Measurements from ENCODE around the gene EVA1A. TPM values are rescaled to one million over a fixed set of nuclear protein-coding genes. Genes with fewer than 3 reads are reported as not detected.

Gene EVA1A
- polyA plus RNA-seq, 1 donor (not counting 4 experiments of a cell fraction or from before 2014, with no cell fraction given) = 11.5 TPM

DNA sequence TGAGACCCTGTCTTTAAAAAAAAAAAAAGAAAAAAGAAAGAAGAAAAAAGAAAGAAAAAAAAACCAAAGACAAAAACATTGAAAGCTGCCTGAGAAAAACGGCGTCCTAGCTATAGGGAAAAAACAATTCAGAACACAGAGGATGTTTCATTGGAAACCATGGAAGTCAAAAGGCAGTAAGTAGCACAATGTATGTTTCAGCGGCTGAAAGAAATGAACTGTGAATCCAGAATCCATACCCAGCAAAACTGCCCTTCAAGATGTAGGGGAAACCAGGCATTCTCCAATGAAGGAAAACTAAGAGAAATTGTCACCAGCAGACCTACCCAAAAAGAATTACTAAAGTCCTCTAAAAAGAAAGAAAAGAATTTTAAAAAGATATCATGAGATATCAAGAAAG, 27.6 kb downstream of the EVA1A start:
- Histone ChIP-seq H3K9me3 (ENCODE audit: control insufficient read depth, low read depth, low read length) (no peaks in the 10 kb centered on the region), H3K9me1 (ENCODE audit: control insufficient read depth, extremely low read depth, insufficient read depth, low read length) (no peaks in the 10 kb centered on the region), H3K79me2 (ENCODE audit: control insufficient read depth, insufficient read depth, low read length) (peaks cover 15% of the 10 kb centered on the region), H3K4me2 (ENCODE audit: control insufficient read depth, extremely low read depth, insufficient read depth, low read depth, low read length) (no peak overlapping the region), H4K20me1 (ENCODE audit: control insufficient read depth, extremely low read depth, insufficient read depth, low read length) (peaks cover 4% of the 10 kb centered on the region), H3K27ac (ENCODE audit: control insufficient read depth, insufficient read depth, low read length) (no peak overlapping the region), H3K4me1 (ENCODE audit: control insufficient read depth, extremely low read depth, insufficient read depth, low read length) (peaks cover 7% of the 10 kb centered on the region), H3K27me3 (ENCODE audit: control insufficient read depth, extremely low read depth, insufficient read depth, low read length) (no peaks in the 10 kb centered on the region), H3K4me3 (ENCODE audit: control insufficient read depth in 2 of 3, extremely low read depth in 1 of 3, insufficient read depth in 2 of 3, low read depth in 1 of 3, low read length in 3 of 3) (no peak overlapping the region), H3K36me3 (ENCODE audit: control insufficient read depth in 2 of 2, extremely low read depth in 1 of 2, insufficient read depth in 2 of 2, low read length in 2 of 2) (peaks cover 0 to 3% of the 10 kb centered on the region in 2 experiments), H2AFZ (ENCODE audit: control insufficient read depth, low read length) (no peak overlapping the region), H3K9ac (ENCODE audit: control insufficient read depth, extremely low read depth, insufficient read depth, low read length) (no peak overlapping the region)
- no peak for TF ChIP-seq EZH2 (IDR thresholded peaks at IDR 0.05; ENCODE audit: low read length)
- TF ChIP-seq, protein P1, sequence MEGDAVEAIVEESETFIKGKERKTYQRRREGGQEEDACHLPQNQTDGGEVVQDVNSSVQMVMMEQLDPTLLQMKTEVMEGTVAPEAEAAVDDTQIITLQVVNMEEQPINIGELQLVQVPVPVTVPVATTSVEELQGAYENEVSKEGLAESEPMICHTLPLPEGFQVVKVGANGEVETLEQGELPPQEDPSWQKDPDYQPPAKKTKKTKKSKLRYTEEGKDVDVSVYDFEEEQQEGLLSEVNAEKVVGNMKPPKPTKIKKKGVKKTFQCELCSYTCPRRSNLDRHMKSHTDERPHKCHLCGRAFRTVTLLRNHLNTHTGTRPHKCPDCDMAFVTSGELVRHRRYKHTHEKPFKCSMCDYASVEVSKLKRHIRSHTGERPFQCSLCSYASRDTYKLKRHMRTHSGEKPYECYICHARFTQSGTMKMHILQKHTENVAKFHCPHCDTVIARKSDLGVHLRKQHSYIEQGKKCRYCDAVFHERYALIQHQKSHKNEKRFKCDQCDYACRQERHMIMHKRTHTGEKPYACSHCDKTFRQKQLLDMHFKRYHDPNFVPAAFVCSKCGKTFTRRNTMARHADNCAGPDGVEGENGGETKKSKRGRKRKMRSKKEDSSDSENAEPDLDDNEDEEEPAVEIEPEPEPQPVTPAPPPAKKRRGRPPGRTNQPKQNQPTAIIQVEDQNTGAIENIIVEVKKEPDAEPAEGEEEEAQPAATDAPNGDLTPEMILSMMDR (optimal IDR thresholded peaks at IDR 0.05 in 1 of 3, IDR thresholded peaks at IDR 0.05 in 1 of 3, conservative IDR thresholded peaks at IDR 0.05 in 1 of 3; ENCODE audit: extremely low read depth in 1 of 3, insufficient read depth in 2 of 3, low read length in 3 of 3) = no peak
- DNase-seq (ENCODE audit: low read depth, low spot score) = no peak
- no peak for FAIRE-seq
- dilution Hi-C loops (cut with MboI; ENCODE audit: extremely low pct_ligation_motif_present, low sequenced_read_pairs) = no loop called here

DNA sequence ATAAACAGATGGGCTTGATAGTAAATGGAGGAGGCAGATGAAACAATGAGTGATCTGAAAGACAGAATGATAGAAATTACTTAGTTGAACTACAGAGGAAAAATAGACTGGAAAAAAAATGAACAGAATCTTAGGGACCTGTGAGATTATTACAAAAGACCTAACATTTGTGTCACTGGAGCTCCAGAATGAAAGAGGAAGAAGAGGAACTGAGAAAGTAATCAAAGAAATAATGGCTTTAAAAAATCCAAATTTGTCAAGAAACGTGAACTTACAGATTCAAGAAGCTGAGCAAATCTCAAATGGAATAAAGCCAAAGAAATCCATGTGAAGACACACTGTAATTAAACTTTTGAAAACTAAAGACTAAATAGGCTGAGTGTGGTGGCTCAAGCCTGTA, 28.3 kb downstream of the EVA1A start:
- TF ChIP-seq EZH2 (IDR thresholded peaks at IDR 0.05; ENCODE audit: low read length) = no peak
- TF ChIP-seq, protein P1 (optimal IDR thresholded peaks at IDR 0.05 in 1 of 3, IDR thresholded peaks at IDR 0.05 in 1 of 3, conservative IDR thresholded peaks at IDR 0.05 in 1 of 3; ENCODE audit: extremely low read depth in 1 of 3, insufficient read depth in 2 of 3, low read length in 3 of 3) = no peak
- peaks cover 4% of the 10 kb centered on the region for H4K20me1 ChIP-seq (ENCODE audit: control insufficient read depth, extremely low read depth, insufficient read depth, low read length)
- H3K9me3 ChIP-seq (ENCODE audit: control insufficient read depth, low read depth, low read length) = no peaks in the 10 kb centered on the region
- H3K27me3 ChIP-seq (ENCODE audit: control insufficient read depth, extremely low read depth, insufficient read depth, low read length) = no peaks in the 10 kb centered on the region
- H3K79me2 ChIP-seq (ENCODE audit: control insufficient read depth, insufficient read depth, low read length) = peaks cover 17% of the 10 kb centered on the region
- H3K27ac ChIP-seq (ENCODE audit: control insufficient read depth, insufficient read depth, low read length) = no peak overlapping the region
- H3K4me1 ChIP-seq (ENCODE audit: control insufficient read depth, extremely low read depth, insufficient read depth, low read length) = peaks cover 13% of the 10 kb centered on the region
- dilution Hi-C loops (cut with MboI; ENCODE audit: extremely low pct_ligation_motif_present, low sequenced_read_pairs) = no loop called here
- no peak overlapping the region for H3K9ac ChIP-seq (ENCODE audit: control insufficient read depth, extremely low read depth, insufficient read depth, low read length)
- DNase-seq (ENCODE audit: low read depth, low spot score) = no peak
- H3K36me3 ChIP-seq (ENCODE audit: control insufficient read depth in 2 of 2, extremely low read depth in 1 of 2, insufficient read depth in 2 of 2, low read length in 2 of 2) = peaks cover 0 to 2% of the 10 kb centered on the region in 2 experiments
- no peaks in the 10 kb centered on the region for H3K9me1 ChIP-seq (ENCODE audit: control insufficient read depth, extremely low read depth, insufficient read depth, low read length)
- no peak for FAIRE-seq
- H2AFZ ChIP-seq (ENCODE audit: control insufficient read depth, low read length) = no peak overlapping the region
- H3K4me2 ChIP-seq (ENCODE audit: control insufficient read depth, extremely low read depth, insufficient read depth, low read depth, low read length) = no peak overlapping the region
- no peak overlapping the region for H3K4me3 ChIP-seq (ENCODE audit: control insufficient read depth in 2 of 3, extremely low read depth in 1 of 3, insufficient read depth in 2 of 3, low read depth in 1 of 3, low read length in 3 of 3)
